Right hindlimb (tissue), 1 donor: ENCODE results near the gene ANKRD13D.

Source experiments
- DNase-seq: peaks from one replicate; pipeline ENCODE4 v3.0.0-alpha.2; 2018

The ANKRD13D gene

DNA sequence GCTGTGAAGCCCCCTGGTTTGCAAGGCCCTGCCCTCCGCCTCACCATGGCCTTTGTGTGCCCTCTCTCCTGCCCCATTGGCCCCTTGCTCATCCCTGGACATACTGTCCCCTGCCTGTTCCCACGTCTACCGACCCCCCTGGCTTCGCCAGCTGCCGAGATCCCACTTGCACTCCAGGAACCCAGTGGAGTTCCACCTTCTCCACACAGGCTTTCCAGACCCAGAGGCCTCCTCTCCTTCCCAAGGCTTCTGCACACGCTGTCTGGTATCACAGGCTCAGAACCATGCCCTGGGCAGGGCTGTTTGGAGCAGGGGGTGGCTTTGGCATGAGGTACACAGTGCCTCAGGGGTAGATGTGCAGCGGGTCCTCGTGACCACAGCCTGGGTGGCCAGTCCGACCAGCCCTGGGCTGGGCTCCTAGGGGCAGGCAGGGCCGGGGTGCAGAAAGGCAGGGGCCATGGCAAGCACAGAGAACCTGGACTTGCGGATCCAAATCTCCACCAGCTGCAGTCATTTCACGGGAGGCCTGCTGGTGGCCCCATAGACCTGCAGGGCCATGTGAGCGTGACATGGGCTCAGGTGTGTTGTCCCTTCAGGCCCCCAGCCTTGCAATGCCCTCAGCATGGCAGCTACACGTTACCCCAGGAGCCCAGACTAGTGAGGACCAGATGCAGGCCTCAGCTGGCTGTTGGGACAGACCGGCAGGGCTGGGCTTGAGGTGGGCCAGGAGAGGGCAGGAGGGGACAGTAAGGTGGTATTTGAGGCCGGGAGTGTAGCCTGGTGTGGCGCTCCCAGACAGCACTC is 13.3 kb upstream of the ANKRD13D start:
- peak; percentile 18 for DNase-seq

DNA sequence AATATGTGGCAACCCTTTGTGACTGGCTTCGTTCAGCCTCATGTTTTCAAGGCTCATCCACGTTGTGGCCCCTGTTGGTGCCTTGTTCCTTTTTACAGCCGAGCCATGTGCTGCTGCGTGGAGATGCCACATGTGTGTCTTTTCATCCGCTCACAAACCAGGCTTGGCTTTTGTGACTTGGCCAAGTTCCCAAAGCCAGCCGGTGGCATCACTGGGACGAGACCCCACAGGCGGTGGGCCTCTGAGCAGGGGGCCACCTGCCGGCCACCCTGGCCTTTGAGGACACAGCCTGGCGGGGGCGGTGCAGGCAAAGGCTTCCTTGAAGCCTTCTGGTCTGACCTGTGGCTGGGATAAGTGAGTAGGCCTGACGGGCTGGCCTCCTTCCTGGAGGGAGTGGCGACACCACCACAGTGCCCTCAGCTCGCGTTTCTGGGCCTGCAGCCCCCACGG is 12.3 kb upstream of the ANKRD13D start:
- DNase-seq = peak; percentile 74

DNA sequence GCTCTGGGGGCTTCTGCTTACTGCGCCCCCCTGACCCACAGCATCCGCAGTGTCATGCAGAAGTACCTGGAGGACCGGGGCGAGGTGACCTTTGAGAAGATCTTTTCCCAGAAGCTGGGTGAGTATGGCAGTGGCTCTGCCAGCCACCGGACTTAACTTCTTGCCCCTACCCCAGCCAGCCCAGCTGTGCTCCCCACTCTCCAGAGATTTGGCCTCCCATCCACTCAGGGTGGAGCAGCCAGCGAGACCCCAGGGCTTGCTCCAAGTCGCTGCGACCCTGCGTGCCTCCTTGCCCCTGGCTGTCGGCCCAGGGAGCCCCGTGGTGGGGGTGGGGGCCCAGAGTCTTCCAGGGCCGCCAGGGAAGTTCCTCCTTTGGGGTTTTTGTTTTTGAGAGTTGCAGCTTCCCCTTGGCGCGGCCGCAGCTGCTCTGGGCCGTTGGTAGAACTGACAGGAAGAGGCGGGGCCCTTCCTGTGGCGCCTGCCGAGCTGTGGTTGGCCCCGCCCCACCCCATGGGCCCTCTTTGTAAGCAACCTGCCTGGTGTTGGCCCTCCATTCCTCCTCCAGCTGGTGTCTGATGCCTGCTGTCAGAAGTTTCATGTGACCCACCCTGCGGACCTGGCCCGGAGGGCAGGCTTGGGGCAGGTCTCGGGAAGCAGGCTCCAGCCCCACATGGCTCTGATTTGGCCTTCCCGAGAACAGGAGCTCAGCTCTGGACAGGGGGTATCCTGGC is 11.7 kb upstream of the ANKRD13D start:
- DNase-seq = peak; percentile 91

DNA sequence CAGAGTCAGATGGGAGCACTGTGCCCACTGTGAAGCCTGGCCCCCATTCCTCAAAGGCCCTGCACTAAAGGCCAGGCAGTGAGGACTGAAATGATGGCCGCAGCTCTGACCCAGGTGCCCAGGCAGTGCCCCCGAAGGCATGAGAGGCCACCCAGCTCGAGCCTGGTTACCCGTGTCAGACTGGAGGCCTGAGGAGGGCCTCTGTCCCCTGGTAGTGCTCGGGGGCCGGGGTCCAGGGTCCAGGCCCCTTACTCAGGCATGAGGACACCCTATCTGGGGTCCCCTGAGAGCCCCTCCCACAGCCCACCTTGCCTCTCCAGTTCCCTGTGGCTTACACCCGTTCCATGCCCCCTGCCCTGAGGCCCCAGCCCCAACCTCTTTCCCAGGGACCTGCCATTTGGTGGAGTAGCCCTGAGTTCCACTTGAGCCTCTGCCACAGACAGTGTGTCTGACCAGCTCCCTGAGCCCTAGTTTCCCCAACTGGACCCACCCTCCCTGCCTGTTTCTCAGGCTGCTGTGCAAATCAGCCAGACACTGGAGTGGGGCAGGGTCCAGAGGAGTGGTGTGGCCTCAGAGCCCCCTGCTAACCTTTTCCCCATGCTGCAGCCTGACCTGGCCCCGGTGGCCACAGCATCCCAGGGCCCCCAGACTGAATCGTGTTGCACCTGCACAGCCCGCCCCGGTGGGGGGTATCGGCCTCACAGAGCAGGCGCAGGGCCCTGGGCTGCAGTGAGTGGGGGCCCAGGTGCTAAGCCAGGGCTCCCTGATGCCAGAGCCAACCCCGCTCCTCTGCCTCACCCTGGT is 10.8 kb upstream of the ANKRD13D start:
- peak; percentile 11 for DNase-seq

DNA sequence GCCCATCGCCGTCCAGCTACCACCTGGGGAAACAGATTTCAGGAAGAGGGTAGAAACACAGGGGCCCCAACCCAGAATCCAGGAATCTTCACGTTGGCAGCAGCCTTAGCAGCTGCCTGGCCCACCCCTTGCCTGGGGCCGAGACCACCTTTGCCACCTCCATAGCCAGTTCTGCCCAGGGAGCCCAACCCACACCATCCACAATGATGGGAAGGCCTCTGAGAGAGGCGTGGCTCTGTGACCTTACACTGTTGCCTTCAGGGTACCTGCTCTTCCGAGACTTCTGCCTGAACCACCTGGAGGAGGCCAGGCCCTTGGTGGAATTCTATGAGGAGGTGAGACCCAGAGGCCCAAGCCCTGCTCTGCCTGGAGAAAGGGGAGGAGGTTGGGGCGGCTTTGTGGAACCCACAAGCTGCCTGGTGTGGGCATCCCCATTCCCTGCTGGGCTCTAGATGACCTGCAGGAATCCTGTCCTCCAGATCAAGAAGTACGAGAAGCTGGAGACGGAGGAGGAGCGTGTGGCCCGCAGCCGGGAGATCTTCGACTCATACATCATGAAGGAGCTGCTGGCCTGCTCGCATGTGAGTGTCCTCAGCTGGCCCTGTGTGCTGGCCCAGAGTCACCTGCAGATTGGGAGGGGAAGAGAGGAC is 10.0 kb upstream of the ANKRD13D start:
- DNase-seq = no peak

DNA sequence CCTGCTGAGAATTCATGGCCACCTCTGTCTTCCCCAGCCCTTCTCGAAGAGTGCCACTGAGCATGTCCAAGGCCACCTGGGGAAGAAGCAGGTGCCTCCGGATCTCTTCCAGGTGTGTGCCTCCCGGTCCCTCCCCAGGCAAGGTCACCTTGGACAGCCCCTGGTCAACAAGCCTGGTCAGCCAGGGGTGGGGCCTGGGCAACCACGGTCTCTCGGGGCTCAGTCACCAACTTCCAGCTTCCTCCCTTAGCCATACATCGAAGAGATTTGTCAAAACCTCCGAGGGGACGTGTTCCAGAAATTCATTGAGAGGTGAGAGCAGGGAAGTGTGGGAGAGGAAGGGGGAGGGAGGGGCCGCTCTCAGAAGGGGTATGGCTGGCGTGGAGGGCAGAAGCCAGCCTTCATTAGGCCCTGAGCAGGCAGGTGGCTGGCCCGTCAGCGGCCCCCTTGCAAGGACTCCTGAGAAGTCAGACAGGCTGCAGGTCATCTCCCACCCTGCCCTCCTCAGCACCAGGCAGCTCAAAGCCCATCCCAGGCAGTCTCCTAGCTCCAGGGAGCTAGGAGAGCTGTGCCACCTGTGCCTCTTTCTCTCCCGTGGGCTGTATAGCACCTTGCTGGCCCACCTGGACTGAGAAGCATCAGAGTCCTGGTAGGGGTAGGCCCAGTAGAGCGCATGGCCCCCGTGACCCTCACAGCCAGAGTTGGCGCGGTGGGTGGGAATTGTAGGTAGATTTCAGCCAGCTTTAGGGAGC is 9.3 kb upstream of the ANKRD13D start:
- DNase-seq = peak; percentile 15

DNA sequence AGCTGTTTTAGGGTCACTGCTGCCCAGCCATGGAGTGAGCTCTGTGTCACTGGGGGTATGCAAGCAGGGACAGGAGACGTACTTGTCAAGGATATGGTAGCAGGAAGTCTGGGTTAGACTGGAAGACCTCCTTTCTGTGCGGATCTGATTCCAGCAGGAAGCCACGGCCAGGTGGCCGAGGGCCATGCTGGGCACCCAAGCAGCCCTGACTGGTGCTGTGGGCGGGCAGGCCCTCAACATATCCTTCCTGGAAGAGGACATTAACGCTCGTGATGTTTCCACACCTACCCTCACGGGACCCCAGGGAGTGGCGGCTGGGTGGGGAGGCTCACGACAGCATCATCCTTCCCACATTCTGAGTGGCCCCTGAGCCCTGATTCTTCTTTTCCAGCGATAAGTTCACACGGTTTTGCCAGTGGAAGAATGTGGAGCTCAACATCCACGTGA is 8.7 kb upstream of the ANKRD13D start:
- DNase-seq = peak; percentile 15

DNA sequence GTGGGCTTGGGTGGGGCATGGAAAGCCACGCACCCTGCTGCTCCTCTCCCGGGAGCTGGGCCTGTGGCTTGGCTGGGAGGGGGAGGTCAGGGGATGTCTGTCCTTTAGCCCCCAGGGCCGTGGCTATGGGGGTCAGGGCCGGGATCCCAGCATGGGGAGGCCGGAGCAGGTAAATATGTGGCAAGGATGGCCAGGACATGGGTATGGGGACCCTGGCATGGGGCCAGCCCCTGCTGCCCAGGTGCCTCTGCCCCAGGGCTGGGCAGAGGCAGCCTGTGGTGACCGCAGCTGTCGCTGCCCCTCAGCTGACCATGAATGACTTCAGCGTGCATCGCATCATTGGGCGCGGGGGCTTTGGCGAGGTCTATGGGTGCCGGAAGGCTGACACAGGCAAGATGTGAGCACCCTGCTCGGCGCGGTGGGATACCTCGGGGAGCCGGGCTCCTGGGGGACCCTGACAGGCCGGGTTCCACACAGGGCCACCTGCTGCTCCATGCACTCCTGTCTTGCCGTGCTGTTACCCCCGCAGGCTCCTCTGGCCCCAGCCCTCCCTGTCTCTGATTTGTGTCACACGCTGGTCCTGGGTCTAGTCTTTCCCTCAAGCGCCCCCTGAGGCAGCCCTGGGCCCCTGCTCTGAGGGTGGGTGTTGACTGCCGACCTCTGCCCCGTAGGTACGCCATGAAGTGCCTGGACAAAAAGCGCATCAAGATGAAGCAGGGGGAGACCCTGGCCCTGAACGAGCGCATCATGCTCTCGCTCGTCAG is 8.1 kb upstream of the ANKRD13D start:
- DNase-seq = peak; percentile 15

DNA sequence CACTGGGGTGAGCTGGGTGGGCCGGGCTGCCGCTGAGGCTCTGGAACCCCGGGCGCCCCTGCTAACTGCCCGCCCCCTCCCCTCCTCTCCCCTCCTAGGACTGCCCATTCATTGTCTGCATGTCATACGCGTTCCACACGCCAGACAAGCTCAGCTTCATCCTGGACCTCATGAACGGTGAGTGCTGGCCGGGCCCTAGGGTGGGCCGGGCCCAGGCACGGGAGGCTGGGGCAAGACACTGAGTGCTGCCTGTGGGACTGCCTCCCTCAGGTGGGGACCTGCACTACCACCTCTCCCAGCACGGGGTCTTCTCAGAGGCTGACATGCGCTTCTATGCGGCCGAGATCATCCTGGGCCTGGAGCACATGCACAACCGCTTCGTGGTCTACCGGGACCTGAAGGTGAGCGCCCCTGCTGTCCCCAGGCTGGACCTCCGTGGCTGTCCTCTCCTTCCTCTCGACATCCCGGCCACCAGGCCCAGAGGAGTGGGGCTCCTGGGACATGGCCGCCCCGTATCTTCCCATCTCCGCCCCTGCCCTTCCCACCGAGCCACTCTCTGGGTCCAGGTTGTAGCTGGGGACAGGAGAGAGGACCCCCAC is 7.5 kb upstream of the ANKRD13D start:
- peak; percentile 13 for DNase-seq

DNA sequence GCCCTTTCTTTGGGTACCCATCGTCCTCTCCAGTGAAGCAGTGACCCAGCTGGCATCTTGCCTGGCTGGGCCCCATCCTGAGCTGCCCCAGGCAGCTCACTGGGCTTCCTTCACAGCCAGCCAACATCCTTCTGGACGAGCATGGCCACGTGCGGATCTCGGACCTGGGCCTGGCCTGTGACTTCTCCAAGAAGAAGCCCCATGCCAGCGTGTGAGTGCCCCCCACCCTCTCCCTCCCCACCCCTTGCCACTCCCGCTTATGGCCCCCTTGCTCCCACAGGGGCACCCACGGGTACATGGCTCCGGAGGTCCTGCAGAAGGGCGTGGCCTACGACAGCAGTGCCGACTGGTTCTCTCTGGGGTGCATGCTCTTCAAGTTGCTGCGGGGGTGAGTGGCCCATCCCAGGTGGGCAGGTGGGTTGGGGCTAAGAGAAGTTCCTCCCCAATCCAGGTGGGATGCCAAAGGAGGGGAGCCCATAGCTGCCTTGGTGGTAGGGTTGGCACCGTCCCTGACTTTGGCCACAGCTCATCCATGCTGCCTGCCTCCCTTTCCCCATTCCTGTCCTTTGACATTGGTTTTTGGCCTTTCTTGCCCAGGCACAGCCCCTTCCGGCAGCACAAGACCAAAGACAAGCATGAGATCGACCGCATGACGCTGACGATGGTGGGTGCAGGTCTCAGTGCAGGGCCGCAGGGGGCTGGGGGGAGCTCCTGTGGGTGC is 6.8 kb upstream of the ANKRD13D start:
- peak; percentile 20 for DNase-seq

DNA sequence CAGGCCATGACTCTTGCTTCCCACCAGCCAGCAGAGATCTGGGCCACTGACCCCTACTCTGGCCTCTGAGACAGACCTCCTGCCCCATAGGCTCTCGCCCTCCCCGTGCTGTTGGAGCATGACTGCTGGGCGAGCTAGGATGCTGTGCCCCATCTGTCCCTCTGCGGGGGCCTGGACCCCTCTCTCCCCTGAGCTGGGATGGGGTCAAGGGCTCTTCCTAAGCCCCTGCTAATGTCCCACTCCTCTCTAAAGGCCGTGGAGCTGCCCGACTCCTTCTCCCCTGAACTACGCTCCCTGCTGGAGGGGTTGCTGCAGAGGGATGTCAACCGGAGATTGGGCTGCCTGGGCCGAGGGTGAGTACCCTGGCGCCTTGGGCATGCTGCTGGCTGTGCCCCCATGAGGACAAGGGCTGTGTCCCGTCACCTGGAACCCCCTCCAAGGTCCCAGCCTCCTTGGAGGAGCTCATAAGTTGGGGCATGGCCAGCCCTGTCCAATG is 6.2 kb upstream of the ANKRD13D start:
- peak; percentile 11 for DNase-seq

DNA sequence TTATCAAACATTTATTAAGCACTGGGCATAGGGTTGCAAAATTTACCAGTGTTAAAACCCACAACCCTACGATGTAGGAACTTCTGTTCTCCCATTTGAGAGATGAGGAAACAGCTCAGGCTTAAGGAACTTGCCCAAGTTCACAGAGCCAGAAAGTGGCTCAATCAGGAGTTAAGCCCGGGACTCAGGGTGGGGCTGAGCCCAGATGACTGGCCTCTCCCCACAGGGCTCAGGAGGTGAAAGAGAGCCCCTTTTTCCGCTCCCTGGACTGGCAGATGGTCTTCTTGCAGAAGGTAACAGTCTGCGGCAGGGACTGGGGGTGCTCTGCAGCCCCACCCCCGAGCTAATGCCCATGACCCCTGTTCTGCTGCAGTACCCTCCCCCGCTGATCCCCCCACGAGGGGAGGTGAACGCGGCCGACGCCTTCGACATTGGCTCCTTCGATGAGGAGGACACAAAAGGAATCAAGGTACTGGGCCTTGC is 5.6 kb upstream of the ANKRD13D start:
- DNase-seq = peak; percentile 14

DNA sequence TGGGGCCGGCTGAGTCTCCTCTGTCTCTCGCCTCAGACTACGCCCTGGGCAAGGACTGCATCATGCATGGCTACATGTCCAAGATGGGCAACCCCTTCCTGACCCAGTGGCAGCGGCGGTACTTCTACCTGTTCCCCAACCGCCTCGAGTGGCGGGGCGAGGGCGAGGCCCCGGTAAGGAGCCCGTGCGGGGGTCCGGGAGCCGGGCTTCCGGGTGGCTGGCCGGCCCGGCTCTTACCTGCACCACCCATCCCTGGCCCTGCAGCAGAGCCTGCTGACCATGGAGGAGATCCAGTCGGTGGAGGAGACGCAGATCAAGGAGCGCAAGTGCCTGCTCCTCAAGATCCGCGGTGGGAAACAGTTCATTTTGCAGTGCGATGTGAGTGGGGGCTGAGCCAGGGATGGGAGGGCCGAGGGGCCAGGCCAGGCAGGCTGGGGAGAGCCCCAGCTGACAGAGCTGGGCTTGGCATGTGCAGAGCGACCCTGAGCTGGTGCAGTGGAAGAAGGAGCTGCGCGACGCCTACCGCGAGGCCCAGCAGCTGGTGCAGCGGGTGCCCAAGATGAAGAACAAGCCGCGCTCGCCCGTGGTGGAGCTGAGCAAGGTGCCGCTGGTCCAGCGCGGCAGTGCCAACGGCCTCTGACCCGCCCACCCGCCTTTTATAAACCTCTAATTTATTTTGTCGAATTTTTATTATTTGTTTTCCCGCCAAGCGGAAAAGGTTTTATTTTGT is 4.1 kb upstream of the ANKRD13D start:
- DNase-seq = peak; percentile 17

DNA sequence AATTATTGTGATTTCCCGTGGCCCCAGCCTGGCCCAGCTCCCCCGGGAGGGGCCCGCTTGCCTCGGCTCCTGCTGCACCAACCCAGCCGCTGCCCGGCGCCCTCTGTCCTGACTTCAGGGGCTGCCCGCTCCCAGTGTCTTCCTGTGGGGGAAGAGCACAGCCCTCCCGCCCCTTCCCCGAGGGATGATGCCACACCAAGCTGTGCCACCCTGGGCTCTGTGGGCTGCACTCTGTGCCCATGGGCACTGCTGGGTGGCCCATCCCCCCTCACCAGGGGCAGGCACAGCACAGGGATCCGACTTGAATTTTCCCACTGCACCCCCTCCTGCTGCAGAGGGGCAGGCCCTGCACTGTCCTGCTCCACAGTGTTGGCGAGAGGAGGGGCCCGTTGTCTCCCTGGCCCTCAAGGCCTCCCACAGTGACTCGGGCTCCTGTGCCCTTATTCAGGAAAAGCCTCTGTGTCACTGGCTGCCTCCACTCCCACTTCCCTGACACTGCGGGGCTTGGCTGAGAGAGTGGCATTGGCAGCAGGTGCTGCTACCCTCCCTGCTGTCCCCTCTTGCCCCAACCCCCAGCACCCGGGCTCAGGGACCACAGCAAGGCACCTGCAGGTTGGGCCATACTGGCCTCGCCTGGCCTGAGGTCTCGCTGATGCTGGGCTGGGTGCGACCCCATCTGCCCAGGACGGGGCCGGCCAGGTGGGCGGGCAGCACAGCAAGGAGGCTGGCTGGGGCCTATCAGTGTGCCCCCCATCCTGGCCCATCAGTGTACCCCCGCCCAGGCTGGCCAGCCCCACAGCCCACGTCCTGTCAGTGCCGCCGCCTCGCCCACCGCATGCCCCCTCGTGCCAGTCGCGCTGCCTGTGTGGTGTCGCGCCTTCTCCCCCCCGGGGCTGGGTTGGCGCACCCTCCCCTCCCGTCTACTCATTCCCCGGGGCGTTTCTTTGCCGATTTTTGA is 3.3 kb upstream of the ANKRD13D start:
- DNase-seq = no peak

DNA sequence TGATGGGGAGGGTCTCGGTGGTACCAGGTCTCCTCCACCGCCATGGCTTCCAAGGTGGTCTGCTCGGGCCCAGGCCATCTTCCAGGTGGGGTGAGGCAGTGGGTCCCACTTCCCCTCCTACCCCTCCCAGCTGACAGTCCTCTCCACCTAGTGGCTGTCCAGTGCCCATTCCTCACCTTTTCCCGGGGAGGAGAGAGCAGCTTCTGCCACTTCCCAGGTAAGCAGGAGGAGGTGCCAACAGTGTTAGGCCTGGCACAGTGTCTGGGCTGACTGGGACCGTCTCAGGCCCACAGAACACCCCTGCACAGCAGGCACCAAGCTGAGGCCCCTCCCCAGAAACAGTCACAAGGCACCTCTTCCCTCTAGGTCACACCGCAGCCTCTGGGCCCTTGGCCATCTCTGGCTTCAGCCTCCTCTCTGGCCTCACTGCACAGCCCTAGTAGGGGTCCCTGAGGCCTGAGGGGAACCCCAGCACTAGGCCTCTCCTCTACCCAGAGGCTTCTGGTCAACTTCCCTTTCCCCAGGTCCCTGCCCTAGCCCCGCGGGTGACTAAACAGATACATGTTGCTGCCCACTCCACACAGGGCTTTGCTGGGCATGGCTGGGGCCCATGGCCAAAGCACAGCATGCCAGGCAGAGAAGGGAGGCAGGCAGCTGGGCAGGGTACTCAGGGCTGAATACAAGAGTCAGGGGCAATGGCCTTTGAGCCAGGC is 2.3 kb upstream of the ANKRD13D start:
- no peak for DNase-seq

DNA sequence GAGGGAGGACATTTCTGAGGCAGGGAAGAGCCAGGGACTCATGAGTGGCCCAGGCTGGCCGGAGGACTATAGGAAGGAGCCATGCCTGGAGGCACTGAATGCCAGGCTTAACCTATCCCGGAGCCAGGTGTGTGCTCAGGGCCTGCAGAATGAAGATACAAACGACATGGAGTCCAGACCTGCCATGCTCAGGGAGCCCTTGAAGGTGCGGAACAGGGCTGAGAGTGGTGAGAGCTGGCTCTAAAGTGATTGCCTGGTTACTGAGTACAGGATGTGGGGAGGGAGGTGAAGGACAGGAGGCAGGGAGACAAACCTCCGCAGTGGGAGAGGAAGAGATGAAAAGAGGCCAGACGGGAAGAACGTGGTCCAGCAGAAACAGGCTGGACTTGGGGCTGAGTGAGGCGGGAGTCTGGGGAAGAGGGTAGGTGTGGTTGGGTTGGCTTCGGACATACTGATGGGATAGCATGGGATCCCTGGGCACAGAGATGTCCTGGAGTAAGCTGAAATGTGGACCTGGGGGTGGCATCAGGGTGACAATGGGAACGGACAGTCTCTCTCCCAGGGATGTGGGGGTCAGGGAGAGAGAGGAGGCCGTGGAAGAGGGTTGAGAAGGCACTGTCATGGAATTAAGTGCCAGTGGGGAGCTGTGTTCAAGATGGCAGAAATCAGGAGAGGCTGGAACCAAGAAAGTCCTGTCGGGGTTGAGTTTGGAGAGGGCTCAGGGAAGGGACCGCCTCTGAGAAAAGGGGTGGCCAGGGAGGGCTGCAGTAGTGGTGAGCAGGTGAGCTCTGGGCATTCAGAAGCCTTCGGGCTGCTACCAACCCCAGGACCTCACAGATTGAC is 1.5 kb upstream of the ANKRD13D start:
- no peak for DNase-seq
